GM18517 (cell line): ENCODE data around the gene TBC1D16.

Source experiments
- ATAC-seq: cut with Tn5 transposase; IDR thresholded peaks from one replicate; pipeline ENCODE4 v1.9.1; 2021; ENCODE audit warnings: mild to moderate bottlenecking, moderate library complexity; ENCODE audit not compliant: unreplicated experiment

TBC1D16 gene

DNA sequence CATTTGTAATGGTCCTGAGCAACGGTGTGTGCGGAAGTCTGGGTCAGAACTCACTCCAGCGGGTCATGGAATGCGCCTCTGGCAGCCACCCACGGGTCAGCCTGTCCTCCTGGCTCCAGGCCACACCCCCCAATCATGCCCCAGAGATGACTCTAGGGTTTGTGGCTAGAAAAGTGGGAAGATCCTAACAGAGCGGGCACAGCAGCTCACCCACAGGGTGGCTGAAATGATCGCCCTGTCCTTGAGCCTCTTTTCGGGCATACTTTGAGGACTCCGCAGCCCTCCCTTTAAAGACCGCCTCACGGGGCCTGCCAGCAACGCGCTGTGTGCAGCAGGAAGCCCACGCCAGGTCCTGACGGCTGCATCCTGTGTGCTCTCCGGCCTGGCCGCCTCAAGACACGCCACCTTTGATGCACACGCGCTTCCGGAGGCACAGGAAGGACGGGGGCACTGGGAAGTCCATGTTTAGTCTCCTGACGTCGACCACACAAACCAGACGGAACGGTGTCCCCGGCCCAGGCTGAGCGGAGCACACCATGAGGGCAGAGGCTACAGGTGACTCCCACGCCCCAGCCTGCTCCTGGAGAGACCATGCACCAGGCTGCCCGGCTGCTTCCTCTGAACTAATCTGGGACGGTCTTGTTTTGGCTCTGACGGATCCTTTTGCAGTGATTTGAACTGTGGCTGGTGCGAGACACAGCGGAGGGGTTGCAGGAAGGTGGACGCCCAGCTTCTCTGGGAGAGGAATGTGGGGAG lies 92.9 kb downstream of the TBC1D16 start:
- ATAC-seq, result no peak

- ATAC-seq, result no peak
Measured at GRCh38 chr17:79942011-79942405, 93.7 kb downstream of the TBC1D16 start.

- ATAC-seq, result no peak
Measured at GRCh38 chr17:79941088-79942010, 94.3 kb downstream of the TBC1D16 start.

DNA sequence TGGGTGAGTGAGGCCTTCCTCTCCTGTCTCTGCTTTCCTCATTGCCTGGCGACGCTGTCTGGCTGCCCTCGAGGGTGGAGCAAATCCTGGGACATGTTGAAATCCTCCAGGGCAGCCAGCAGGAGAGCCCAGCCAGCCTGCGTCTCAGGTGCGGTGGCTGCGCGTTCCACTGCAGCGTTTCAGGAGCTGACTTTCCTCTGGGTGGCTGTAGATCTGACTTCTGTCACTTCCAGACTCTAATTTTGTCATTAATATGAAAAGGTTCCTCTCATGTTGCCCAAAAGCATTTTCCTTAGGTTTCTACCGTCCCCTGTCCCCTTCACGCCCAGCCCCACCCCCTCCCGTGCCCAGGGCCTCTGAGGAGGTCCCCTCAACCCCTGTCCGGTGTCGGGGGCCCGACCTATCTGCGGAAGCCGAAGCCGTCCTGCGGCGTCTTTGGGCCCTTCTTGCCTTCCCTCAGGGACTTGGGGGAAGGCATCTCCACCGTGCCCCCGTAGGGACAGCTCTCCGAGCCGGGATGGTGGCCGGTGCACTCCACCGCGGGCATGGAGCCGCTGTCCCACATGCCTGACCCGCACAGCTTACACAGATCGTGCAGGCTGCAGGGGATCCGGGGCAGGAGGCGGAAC lies 95.1 kb downstream of the TBC1D16 start:
- ATAC-seq, result no peak

DNA sequence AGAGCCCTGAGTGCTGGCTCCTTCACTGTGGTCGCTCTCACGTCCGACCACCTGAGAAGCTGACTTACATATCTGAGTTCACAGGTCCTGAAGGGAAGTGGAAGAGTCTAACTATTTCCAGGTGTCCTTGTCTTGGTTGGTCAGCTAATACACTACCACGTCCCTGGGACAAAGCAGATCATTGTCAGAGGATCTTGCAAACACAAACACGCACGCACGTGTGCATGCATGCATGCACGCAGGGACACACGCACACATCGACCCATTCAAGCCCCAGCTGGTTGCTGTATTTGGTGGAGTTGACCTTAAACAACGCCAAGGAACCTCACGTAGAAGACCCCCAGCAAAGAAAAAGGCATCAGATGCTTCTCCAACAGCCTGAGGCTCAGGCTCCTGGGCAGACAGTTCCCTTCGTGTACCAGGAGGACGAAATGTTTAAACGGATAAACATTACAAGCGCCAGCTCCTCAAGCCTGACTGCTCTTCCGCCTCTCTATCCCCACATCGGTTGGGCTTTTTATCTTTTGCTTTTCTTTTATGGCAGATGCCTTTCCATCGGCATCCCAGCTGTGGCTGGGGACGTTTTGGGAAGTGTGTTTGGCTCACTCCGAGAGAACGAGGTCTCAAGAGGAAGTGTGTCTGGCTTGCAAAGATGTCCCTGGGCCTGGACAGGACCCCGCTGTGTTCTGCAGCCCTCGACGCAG lies 95.8 kb downstream of the TBC1D16 start:
- no peak for ATAC-seq

DNA sequence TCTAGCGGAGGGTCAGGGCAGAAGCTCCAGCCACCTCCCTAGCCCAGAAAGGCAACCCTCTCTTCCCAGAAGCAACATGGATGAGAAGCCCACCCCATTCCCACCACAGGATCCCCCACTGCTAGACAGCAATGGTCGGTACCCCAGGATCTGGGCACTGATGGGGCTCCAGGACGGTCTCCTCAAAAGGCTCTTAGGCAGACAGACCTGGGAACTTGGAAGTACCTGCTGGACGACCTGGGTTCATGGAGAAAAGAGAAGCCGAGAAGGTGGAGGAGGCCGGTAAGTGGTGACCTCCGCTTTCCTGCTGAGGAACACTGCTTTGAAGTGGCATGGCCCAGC lies 96.6 kb downstream of the TBC1D16 start:
- ATAC-seq, result no peak

DNA sequence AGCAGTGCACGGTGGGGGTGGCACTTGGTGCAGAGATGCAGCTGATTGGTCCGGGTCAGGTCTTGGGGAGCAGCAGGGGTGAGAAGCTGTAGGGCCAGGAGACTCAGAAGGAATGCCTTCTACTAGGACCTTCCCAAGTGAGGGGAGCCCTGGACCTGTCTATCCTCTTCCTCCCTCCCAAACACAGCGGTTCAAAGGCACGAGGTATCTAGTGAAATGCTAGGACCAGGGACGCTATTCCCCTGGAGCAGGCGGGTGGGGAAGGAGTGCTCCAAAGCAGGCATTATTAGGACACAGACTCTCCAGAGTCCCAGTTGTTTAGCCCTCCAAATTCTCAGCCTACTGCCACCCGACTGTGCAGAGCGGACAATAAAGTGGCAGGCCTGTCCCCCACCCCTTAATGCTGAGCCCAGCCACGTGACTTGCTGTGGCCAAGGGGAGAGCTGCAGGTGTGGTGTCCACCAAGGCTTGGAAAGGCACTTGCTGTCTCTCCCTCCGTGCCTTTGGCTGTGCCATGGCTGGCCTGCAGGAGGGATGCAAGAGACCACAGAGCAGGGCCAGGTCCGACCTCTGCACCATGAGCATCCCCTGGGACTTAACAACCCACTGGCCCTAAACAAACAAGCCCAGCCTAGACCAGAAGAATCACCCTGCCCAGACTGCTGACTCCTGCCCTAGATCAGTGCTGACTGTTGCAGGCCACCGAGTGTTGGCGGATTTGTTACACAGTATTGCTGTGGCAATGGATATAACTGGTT lies 97.2 kb downstream of the TBC1D16 start:
- no peak for ATAC-seq

GRCh38 chr17:79937391-79938335 lies 98.0 kb downstream of the TBC1D16 start:
- no peak for ATAC-seq

DNA sequence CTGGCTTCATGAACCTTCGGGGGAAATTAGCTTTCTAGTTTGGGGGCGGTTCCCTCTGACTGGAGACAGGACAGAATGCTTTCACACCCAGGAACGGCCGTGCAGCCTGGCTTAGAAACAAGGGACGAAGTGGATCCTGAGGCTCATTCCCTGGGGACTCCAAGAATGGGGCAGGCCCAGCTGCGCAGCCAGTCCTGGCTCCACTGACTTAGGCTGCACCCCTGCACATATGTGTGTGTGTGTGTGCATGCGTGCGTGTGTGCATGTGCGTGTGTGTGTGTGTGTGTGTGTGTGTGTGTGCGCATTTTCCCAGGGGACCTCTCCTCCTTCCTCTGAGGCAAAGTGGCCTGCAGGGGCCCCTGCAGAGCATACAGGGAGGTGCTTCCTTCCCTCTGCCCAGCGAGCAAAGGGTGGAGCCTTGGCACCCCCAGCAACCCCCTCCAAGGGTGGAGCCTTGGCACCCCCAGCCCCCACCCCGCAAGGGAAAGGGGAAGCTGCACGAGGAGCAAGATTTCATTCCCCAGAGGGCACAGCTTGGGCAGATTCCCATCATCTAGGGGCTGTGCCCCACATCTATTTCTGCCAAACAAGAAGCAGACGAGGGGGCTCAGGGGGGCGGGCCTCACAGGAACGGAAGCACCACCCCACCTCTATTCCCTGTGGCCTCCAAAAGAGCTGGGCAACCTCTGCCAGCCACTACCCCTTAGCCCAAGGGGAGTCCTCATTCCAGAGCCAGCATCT lies 98.9 kb downstream of the TBC1D16 start:
- no peak for ATAC-seq

DNA sequence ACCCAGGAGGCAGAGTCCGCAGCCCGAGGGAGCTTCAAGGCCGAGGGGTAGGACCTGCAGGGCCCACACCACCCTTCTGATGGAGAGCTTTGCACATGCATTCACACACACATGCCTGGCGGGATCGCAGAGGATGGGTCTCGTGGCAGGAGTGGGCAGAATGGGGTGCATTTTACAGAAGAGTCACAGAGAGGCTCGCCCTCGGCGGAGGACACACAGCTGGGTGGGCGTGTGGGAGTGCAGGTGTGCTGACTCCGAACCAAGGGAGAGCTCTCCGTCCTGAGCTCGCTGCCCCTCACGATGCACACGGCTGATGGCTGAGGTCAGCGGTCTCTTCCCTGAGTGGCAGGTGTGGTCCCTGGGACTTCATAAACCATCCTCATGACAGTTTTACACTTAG lies 99.6 kb downstream of the TBC1D16 start:
- ATAC-seq, result no peak

- ATAC-seq, result no peak
Measured at GRCh38 chr17:79935197-79935885, 100.3 kb downstream of the TBC1D16 start.

- no peak for ATAC-seq
Measured at GRCh38 chr17:79934653-79934970, 101.1 kb downstream of the TBC1D16 start.

- ATAC-seq, result no peak
Measured at GRCh38 chr17:79933863-79934652, 101.6 kb downstream of the TBC1D16 start.

GRCh38 chr17:79932451-79933306 lies 103.0 kb downstream of the TBC1D16 start:
- ATAC-seq, result no peak

DNA sequence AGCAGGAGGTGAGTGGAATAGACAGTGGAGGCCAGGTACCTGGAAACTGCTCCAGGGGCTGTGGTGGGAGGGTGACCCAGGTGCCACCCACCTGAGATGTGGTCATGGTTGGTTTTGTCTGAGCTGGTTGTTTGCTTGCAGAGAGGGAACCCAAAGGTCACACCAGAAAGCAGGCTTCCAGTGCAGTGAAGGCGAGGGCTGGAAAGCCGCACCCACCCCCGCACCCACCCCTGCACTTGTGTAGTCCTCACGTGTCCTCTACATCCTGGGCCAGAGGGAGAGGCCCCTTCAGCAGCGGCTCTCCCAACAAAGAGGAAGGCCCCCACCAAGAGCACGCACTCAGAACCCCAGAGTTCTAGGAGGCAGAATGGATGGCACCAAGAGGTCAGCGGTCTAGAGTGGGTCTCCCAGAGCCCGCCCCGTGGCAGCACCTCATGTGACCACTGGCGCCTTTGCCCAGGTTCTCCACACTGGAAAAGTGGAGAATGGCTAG lies 103.8 kb downstream of the TBC1D16 start:
- no peak for ATAC-seq
